ENCODE data around the gene PARVB.

Gene PARVB

GRCh38 chr22:44116331-44116730 is 92.2 kb downstream of the PARVB start:
- no peak for DNase-seq

- DNase-seq, result no peak
Observed at GRCh38 chr22:44116755-44117684, 92.9 kb downstream of the PARVB start.

- DNase-seq, result no peak
Observed at GRCh38 chr22:44117746-44118145, 93.6 kb downstream of the PARVB start.

GRCh38 chr22:44118645-44119315 is 94.7 kb downstream of the PARVB start:
- DNase-seq, result no peak

- no peak for DNase-seq
Observed at GRCh38 chr22:44119669-44120313, 95.7 kb downstream of the PARVB start.

GRCh38 chr22:44120314-44120704 is 96.2 kb downstream of the PARVB start:
- no peak for DNase-seq

- DNase-seq, result no peak
Observed at GRCh38 chr22:44125421-44125820, 101.3 kb downstream of the PARVB start.

- DNase-seq, result no peak
Observed at GRCh38 chr22:44126807-44127206, 102.7 kb downstream of the PARVB start.

- DNase-seq, result no peak
Observed at GRCh38 chr22:44127356-44127755, 103.3 kb downstream of the PARVB start.

GRCh38 chr22:44128958-44129618 is 105.0 kb downstream of the PARVB start:
- no peak for DNase-seq

GRCh38 chr22:44129619-44129976 is 105.5 kb downstream of the PARVB start:
- DNase-seq, result no peak

- DNase-seq, result no peak
Observed at GRCh38 chr22:44130076-44130711, 106.1 kb downstream of the PARVB start.

GRCh38 chr22:44131412-44131811 is 107.3 kb downstream of the PARVB start:
- DNase-seq, result no peak

GRCh38 chr22:44131989-44132685 is 108.0 kb downstream of the PARVB start:
- no peak for DNase-seq

GRCh38 chr22:44132724-44133123 is 108.6 kb downstream of the PARVB start:
- no peak for DNase-seq

GRCh38 chr22:44133161-44133560 is 109.1 kb downstream of the PARVB start:
- DNase-seq, result no peak

GRCh38 chr22:44133901-44134571 is 109.9 kb downstream of the PARVB start:
- DNase-seq, result no peak

GRCh38 chr22:44136112-44136511 is 112.0 kb downstream of the PARVB start:
- no peak for DNase-seq

- no peak for DNase-seq
Observed at GRCh38 chr22:44136786-44137185, 112.7 kb downstream of the PARVB start.

GRCh38 chr22:44137415-44137814 is 113.3 kb downstream of the PARVB start:
- DNase-seq, result no peak

- DNase-seq, result no peak
Observed at GRCh38 chr22:44139773-44140172, 115.7 kb downstream of the PARVB start.

Data from CD4-positive, alpha-beta T cell treated with Interleukin-12 subunit alpha and Interleukin-12 subunit beta, for 1 hour (primary cell).